Activated T-cell treated with anti-CD3 and anti-CD28 coated beads, Interleukin-2, amount 50 U/mL, for 24 hours (primary cell): ENCODE data around the gene CTSV.
A peak's percentile ranks its signal among the peaks of the same experiment; 100 is the strongest.
"Not testable (repeated sequence)": the region's sequence is repeated elsewhere in the genome, so short reads cannot be mapped to it uniquely, and the experiment has no call there.

Experiments used
- DNase-seq: peaks from one replicate; pipeline ENCODE4 v3.0.0-alpha.2; 2020
- H3K27ac Mint-ChIP-seq: 2 replicates; pipeline ENCODE4 v1.8.0; 2020; ENCODE audit warnings: mild to moderate bottlenecking, mixed read lengths
- H3K27me3 Mint-ChIP-seq: 2 replicates; pipeline ENCODE4 v1.8.0; 2020; ENCODE audit warnings: mixed read lengths
- H3K36me3 Mint-ChIP-seq: 2 replicates; pipeline ENCODE4 v1.8.0; 2020; ENCODE audit warnings: low read depth, mixed read lengths
- H3K4me1 Mint-ChIP-seq: 2 replicates; pipeline ENCODE4 v1.8.0; 2020; ENCODE audit warnings: low read depth, mixed read lengths
- H3K4me3 Mint-ChIP-seq: 2 replicates; pipeline ENCODE4 v1.8.0; 2020; ENCODE audit warnings: mild to moderate bottlenecking, moderate library complexity, mixed read lengths
- H3K9me3 Mint-ChIP-seq: 2 replicates; pipeline ENCODE4 v1.8.0; 2020; ENCODE audit warnings: mixed read lengths

Gene CTSV

GRCh38 chr9:97060796-97061195 lies 21.9 kb upstream of the CTSV start:
- Mint-ChIP-seq H3K4me3 (no peak overlapping the region), H3K4me1 (peaks cover 18% of the 10 kb centered on the region), H3K9me3 (peaks cover 2% of the 10 kb centered on the region), H3K27ac (no peak overlapping the region), H3K27me3 (peaks cover 29% of the 10 kb centered on the region), H3K36me3 (no peaks in the 10 kb centered on the region)
- DNase-seq, result no peak

GRCh38 chr9:97059626-97060025 lies 20.7 kb upstream of the CTSV start:
- H3K4me3 Mint-ChIP-seq, result no peak overlapping the region
- no peaks in the 10 kb centered on the region for H3K36me3 Mint-ChIP-seq
- H3K27me3 Mint-ChIP-seq, result peaks cover 37% of the 10 kb centered on the region
- H3K4me1 Mint-ChIP-seq, result peaks cover 17% of the 10 kb centered on the region
- no peak overlapping the region for H3K27ac Mint-ChIP-seq
- no peaks in the 10 kb centered on the region for H3K9me3 Mint-ChIP-seq
- DNase-seq, result no peak

DNA sequence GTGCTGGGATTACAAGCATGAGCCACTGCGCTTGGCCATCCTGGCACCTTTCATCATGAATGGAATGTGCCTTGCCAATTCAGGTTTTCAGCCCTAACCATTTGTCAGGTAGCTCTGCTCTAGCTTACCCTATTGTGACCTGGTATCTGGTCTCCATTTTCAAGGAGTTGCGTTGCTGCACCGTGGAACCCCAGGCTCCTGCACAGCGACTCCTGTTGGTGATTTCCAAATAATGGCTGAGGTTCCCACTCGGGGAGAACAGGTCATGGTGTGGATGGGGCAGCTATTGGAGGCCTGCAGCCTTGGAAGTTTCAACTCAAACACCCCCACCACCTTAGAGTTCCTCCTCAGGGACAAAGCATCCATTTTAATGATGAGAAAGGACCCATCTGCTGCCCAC lies 18.7 kb upstream of the CTSV start:
- H3K9me3 Mint-ChIP-seq, result no peaks in the 10 kb centered on the region
- H3K4me3 Mint-ChIP-seq, result no peak overlapping the region
- no peaks in the 10 kb centered on the region for H3K36me3 Mint-ChIP-seq
- no peak for DNase-seq
- H3K27me3 Mint-ChIP-seq, result peaks cover 44% of the 10 kb centered on the region
- peaks cover 14% of the 10 kb centered on the region for H3K4me1 Mint-ChIP-seq
- H3K27ac Mint-ChIP-seq, result no peak overlapping the region

DNA sequence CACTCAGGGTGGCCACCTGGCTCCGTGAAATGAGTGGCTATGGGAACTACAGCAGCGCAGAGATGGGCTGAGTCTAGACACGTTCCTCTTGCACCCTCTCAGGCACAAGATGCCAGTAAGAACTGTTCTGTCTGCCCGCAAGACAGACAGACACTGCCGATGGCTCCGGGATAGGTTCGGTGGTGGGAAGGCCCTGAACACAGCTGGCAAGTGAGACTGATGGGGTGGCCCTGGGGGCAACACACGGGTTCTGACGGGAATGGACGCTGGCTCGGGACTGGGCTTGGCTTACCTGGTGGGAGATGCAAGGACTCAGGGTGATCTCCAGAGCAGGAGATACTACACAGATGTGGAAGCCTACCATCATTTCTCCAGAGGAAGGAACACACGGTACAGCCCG lies 16.9 kb upstream of the CTSV start:
- H3K27me3 Mint-ChIP-seq, result peaks cover 52% of the 10 kb centered on the region
- H3K4me1 Mint-ChIP-seq, H3K9me3 Mint-ChIP-seq, H3K36me3 Mint-ChIP-seq, H3K4me3 Mint-ChIP-seq, DNase-seq, H3K27ac Mint-ChIP-seq: not testable (repeated sequence)

DNA sequence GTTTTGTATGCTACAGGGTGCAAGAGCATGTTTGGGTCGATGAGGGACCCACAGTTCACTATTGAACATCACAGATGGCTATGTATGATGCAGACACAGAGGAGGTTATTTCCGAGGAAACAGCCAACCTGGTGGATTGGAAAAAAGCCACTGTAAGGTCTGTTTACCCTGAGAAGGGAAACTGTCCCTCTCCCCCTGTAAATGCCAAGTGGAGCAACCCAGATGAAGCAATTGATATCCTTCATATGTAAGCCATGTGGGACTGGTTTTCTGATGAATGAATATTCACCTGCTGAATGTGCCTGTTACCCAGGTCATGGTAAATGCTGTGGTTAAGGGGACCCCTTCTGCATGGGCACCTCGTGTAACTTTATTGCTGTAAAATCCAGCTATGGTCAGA lies 14.8 kb upstream of the CTSV start:
- Mint-ChIP-seq H3K27ac (no peak overlapping the region), H3K4me1 (no peaks in the 10 kb centered on the region), H3K27me3 (peaks cover 48% of the 10 kb centered on the region), H3K9me3 (no peaks in the 10 kb centered on the region), H3K4me3 (no peak overlapping the region), H3K36me3 (no peaks in the 10 kb centered on the region)
- DNase-seq, result no peak

GRCh38 chr9:97052735-97053134 lies 13.8 kb upstream of the CTSV start:
- Mint-ChIP-seq H3K27ac (no peak overlapping the region), H3K4me3 (no peak overlapping the region), H3K27me3 (peaks cover 50% of the 10 kb centered on the region), H3K4me1 (no peaks in the 10 kb centered on the region), H3K9me3 (no peaks in the 10 kb centered on the region), H3K36me3 (no peaks in the 10 kb centered on the region)
- no peak for DNase-seq

DNA sequence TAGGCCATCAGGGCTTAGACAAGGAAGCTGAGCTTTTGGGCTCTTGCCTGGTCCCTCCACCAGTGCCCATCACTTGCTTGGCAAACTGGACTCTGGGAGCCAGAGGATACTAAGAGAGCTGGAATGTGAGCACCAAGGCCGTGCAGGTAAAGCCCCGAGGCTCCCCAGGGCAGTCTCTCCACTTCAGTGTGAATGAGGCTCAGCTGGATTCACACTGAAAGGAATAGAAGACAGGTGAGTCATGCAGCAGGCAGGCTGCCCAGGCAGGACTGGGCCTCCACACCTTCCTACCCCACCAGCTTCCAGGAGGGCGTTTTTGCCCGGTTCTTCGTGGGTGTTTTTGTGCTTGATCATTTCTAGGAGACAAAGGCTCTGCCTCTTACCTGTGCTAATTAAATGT lies 7.3 kb upstream of the CTSV start:
- peaks cover 47% of the 10 kb centered on the region for H3K27me3 Mint-ChIP-seq
- H3K27ac Mint-ChIP-seq, result no peak overlapping the region
- no peaks in the 10 kb centered on the region for H3K36me3 Mint-ChIP-seq
- DNase-seq, result no peak
- H3K4me1 Mint-ChIP-seq, result no peaks in the 10 kb centered on the region
- no peaks in the 10 kb centered on the region for H3K9me3 Mint-ChIP-seq
- H3K4me3 Mint-ChIP-seq, result no peak overlapping the region

GRCh38 chr9:97045300-97045699 lies 6.4 kb upstream of the CTSV start:
- peaks cover 47% of the 10 kb centered on the region for H3K27me3 Mint-ChIP-seq
- H3K9me3 Mint-ChIP-seq, result no peaks in the 10 kb centered on the region
- no peaks in the 10 kb centered on the region for H3K4me1 Mint-ChIP-seq
- no peak overlapping the region for H3K4me3 Mint-ChIP-seq
- H3K27ac Mint-ChIP-seq, result no peak overlapping the region
- H3K36me3 Mint-ChIP-seq, result no peaks in the 10 kb centered on the region
- DNase-seq, result no peak

DNA sequence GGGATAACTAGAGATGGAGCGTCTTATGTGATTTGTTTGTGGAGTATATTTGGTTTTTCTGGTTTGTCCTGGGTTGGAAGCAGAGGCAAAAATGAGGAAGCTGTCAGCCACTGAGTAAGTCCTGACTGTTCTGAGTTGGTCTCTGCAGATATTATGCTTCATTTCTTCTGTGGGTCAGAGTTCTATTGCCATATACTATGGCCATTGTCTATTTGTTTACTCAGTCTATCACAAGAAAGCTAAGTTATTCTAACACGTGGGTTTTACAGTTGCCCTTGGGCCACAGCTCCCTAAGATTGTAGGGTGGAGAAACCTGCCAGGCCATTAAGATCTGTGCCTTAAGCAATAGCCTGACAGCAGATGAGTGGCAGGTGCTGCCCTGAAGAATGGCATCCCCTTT lies 3.0 kb upstream of the CTSV start:
- H3K9me3 Mint-ChIP-seq, result no peaks in the 10 kb centered on the region
- peaks cover 10% of the 10 kb centered on the region for H3K4me1 Mint-ChIP-seq
- DNase-seq, result no peak
- H3K27me3 Mint-ChIP-seq, result peaks cover 67% of the 10 kb centered on the region
- no peak overlapping the region for H3K27ac Mint-ChIP-seq
- no peaks in the 10 kb centered on the region for H3K36me3 Mint-ChIP-seq
- H3K4me3 Mint-ChIP-seq, result no peak overlapping the region

DNA sequence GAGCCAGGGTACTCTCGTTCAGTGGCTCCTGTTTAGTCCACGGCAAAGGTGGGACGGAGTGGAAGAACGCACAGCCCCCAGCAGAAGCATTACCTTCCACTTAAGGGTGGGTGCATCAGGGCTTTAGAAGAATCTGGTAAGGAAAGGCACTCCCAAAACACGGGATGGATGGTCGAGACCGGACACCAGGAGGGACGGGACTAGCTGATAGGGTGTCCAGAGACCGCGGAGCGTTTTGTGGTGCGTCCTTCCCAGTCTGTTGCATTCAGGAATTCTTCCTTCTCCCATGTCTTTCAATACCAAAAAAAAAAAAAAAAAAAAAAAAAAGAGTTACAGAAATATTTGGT lies 545 bp upstream of the CTSV start:
- H3K9me3 Mint-ChIP-seq, result no peaks in the 10 kb centered on the region
- H3K4me3 Mint-ChIP-seq, result peak overlapping the region; percentile 80
- no peaks in the 10 kb centered on the region for H3K36me3 Mint-ChIP-seq
- no peak overlapping the region for H3K27ac Mint-ChIP-seq
- peaks cover 10% of the 10 kb centered on the region for H3K4me1 Mint-ChIP-seq
- H3K27me3 Mint-ChIP-seq, result peaks cover 69% of the 10 kb centered on the region
- no peak for DNase-seq

DNA sequence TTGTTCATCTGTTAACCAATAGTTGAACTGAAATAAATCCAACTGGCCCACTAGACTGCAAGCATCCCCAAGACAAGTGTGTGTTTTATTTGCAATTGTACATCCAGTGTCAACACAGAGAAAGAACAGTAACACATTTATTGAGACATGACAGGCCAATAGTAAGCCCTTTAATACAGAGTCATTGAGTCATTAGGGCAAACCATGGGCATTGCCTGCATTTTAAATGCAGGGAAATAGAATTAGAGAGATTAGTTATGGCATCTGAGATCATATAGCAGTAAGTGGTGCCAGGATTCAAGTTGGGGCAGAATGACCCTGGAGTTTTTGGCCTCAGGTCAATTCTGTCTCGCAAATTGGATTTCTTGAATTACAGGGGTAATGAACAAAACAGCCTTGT lies 15.4 kb downstream of the CTSV start:
- not testable (repeated sequence) for H3K27me3 Mint-ChIP-seq, H3K4me3 Mint-ChIP-seq, H3K9me3 Mint-ChIP-seq, H3K27ac Mint-ChIP-seq, H3K36me3 Mint-ChIP-seq, DNase-seq, H3K4me1 Mint-ChIP-seq

GRCh38 chr9:97013151-97014132 lies 25.5 kb downstream of the CTSV start:
- H3K36me3 Mint-ChIP-seq, result peaks cover 12% of the 10 kb centered on the region
- DNase-seq, result peak; percentile 84
- peaks cover 17% of the 10 kb centered on the region for H3K4me1 Mint-ChIP-seq
- H3K9me3 Mint-ChIP-seq, H3K27me3 Mint-ChIP-seq: not testable (repeated sequence)
- H3K4me3 Mint-ChIP-seq, result peak overlapping the region; percentile 87
- H3K27ac Mint-ChIP-seq, result peak overlapping the region; percentile 91

- DNase-seq, result peak; percentile 37
- peaks cover 12% of the 10 kb centered on the region for H3K36me3 Mint-ChIP-seq
These were observed 26.3 kb downstream of the CTSV start for GRCh38 chr9:97012617-97013016.

DNA sequence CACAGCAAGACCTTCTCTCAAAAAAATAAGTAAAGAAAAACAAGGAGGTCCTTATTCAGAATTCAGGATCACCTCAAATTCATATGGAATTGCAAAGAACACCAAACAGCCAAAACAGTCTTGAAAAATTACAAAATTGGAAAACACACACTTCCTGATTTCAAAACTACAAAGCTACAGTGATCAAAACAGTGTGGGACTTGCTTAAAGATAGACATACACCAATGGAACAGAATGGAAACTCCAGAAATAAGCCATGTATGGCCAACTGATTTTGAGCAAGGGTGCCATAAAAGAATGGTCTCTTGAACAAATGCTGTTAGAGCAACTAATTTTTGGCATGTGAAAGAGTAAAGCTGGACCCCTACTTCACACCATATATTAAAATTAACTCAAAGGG lies 36.7 kb downstream of the CTSV start:
- Mint-ChIP-seq H3K36me3 (peaks cover 16% of the 10 kb centered on the region), H3K4me1 (peaks cover 46% of the 10 kb centered on the region)
- DNase-seq, H3K27ac Mint-ChIP-seq, H3K4me3 Mint-ChIP-seq, H3K27me3 Mint-ChIP-seq, H3K9me3 Mint-ChIP-seq: not testable (repeated sequence)

More at GRCh38 chr9:97012617-97013016, 26.3 kb downstream of the CTSV start:
- peaks cover 17% of the 10 kb centered on the region for H3K4me1 Mint-ChIP-seq
- H3K4me3 Mint-ChIP-seq, result peak overlapping the region; percentile 87
- not testable (repeated sequence) for H3K27me3 Mint-ChIP-seq, H3K9me3 Mint-ChIP-seq
- peak overlapping the region; percentile 95 for H3K27ac Mint-ChIP-seq

GRCh38 chr9:97001338-97001737 lies 37.6 kb downstream of the CTSV start:
- H3K4me3 Mint-ChIP-seq, H3K9me3 Mint-ChIP-seq, H3K27me3 Mint-ChIP-seq, DNase-seq: not testable (repeated sequence)
- Mint-ChIP-seq H3K27ac (peak overlapping the region; percentile 72), H3K36me3 (peaks cover 18% of the 10 kb centered on the region), H3K4me1 (peaks cover 53% of the 10 kb centered on the region)
